PC-3 (cell line): ENCODE data around the gene GAS7. TPM values are rescaled to one million over a fixed set of nuclear protein-coding genes. Genes with fewer than 3 reads are reported as not detected.

Experiments
- ATAC-seq: fragments of 200-7000 bp; cut with Tn5 transposase; 2 replicates; pipeline ENCODE4 v1.9.1; 2020; ENCODE audit warnings: mild to moderate bottlenecking, moderate library complexity
- BruUV-seq: library from RNA; stranded (reverse); fragments of 400-500 nt; replicated peaks from 2 replicates; lab custom pipeline; 2021; lab: Mats Ljungman, UMichigan
- CTCF ChIA-PET: fragments of 300-600 bp; sonication (Branson Sonifier 250); formaldehyde crosslinking; loops from one replicate; lab custom pipeline; 2022; ENCODE audit warnings: antibody characterized with exemption; lab: Charles Lee
- POLR2A ChIA-PET: fragments of 300-600 bp; sonication (Branson Sonifier 250); formaldehyde crosslinking; loops from one replicate; lab custom pipeline; 2022; ENCODE audit warnings: antibody characterized with exemption; ENCODE audit not compliant: unreplicated experiment; lab: Charles Lee
- DNase-seq: peaks from one replicate; pipeline ENCODE4 v3.0.0-alpha.2; 2015
- H2AFZ ChIP-seq: fragments of 300-600 bp; sonication (generic); 2 replicates; pipeline ENCODE4 v1.6.0; 2016; ENCODE audit warnings: antibody characterized with exemption, low read length
- H3F3A ChIP-seq: fragments of 300-600 bp; sonication (generic); one replicate; pipeline ENCODE4 v1.6.0; 2017; ENCODE audit warnings: antibody characterized with exemption, low read length, control low read depth, mild to moderate bottlenecking; ENCODE audit not compliant: unreplicated experiment
- H3K27ac ChIP-seq: fragments of 300-600 bp; sonication (generic); 2 replicates; pipeline ENCODE4 v1.5.1; 2016; ENCODE audit warnings: mild to moderate bottlenecking, low read length
- H3K27me3 ChIP-seq: fragments of 300-600 bp; sonication (generic); 2 replicates; pipeline ENCODE4 v1.6.1; 2016; ENCODE audit warnings: low read length, mixed read lengths
- H3K36me3 ChIP-seq: fragments of 300-600 bp; sonication (generic); 2 replicates; pipeline ENCODE4 v1.6.1; 2016; ENCODE audit warnings: low read depth, mixed run types, low read length, mixed read lengths
- H3K4me1 ChIP-seq: fragments of 300-600 bp; sonication (generic); 2 replicates; pipeline ENCODE4 v1.5.1; 2016; ENCODE audit warnings: low read length; ENCODE audit not compliant: insufficient read depth
- H3K4me2 ChIP-seq: fragments of 300-600 bp; sonication (generic); 2 replicates; pipeline ENCODE4 v1.6.0; 2016; ENCODE audit warnings: low read length
- H3K4me3 ChIP-seq: fragments of 300-600 bp; sonication (generic); 2 replicates; pipeline ENCODE4 v1.5.1; 2016; ENCODE audit warnings: mild to moderate bottlenecking, low read length, mixed read lengths
- H3K79me2 ChIP-seq: fragments of 300-600 bp; sonication (generic); 2 replicates; pipeline ENCODE4 v1.6.1; 2017; ENCODE audit warnings: low read length, mixed read lengths
- H3K9ac ChIP-seq: fragments of 300-600 bp; sonication (generic); 2 replicates; pipeline ENCODE4 v1.6.0; 2016; ENCODE audit warnings: mild to moderate bottlenecking, low read length
- H3K9me2 ChIP-seq: fragments of 300-600 bp; sonication (generic); replicated peaks from 2 replicates; pipeline ENCODE4 v1.6.1; 2016; ENCODE audit warnings: mixed run types, low read length, mixed read lengths
- H3K9me3 ChIP-seq: fragments of 300-600 bp; sonication (generic); 2 replicates; pipeline ENCODE4 v1.6.1; 2016; ENCODE audit warnings: low read length, mixed read lengths
- H4K20me1 ChIP-seq: fragments of 300-600 bp; sonication (generic); 2 replicates; pipeline ENCODE4 v1.6.1; 2016; ENCODE audit warnings: low read length, mixed read lengths
- CTCF ChIP-seq: fragments of 300-600 bp; sonication (generic); conservative IDR thresholded peaks from 2 replicates; pipeline ENCODE4 v1.5.1; 2017; ENCODE audit warnings: antibody characterized with exemption, low read depth, mild to moderate bottlenecking, low read length
- EZH2 ChIP-seq: fragments of 300-600 bp; sonication (generic); IDR thresholded peaks from one replicate; pipeline ENCODE4 v1.6.1; 2017; ENCODE audit warnings: antibody characterized with exemption, mild to moderate bottlenecking, low read length; ENCODE audit not compliant: unreplicated experiment
- EZH2phosphoT487 ChIP-seq: fragments of 300-600 bp; sonication (generic); IDR thresholded peaks from 2 replicates; pipeline ENCODE4 v1.6.1; 2018; ENCODE audit warnings: mild to moderate bottlenecking, antibody characterized with exemption, low read length, borderline replicate concordance
- intact Hi-C: fragments of 100-400 bp; cut with micrococcal nuclease; formaldehyde crosslinking; loops from 2 replicates; pipeline ENCODE4 v1.9.0; 2023
- total RNA-seq: library from RNA; depleted of rRNA; stranded (reverse); fragments of >200 nt; gene quantifications from 2 replicates; pipeline ENCODE4 v1.2.3, GENCODE V29; 2014

GAS7 gene
- total RNA-seq, 1 experiment from 2014 or later, result not detected

GRCh38 chr17:9897372-9897968 is 300.9 kb downstream of the GAS7 start:
- ChIA-PET CTCF (no interaction called here), POLR2A (no interaction called here)
- no peak overlapping the region for H3K4me3 ChIP-seq
- no peak overlapping the region for H2AFZ ChIP-seq
- H3F3A ChIP-seq, result no peaks in the 10 kb centered on the region
- no peaks in the 10 kb centered on the region for H3K9me2 ChIP-seq
- H3K27me3 ChIP-seq, result no peaks in the 10 kb centered on the region
- no peak for DNase-seq
- no peak for ATAC-seq
- no peaks in the 10 kb centered on the region for H3K9me3 ChIP-seq
- peaks cover 23% of the 10 kb centered on the region; the same call in 1 of the 2 replicates for H3K4me1 ChIP-seq
- H3K79me2 ChIP-seq, result no peaks in the 10 kb centered on the region
- intact Hi-C loops, result no loop called here
- no TSS peak for BruUV-seq
- no peak overlapping the region for H3K9ac ChIP-seq
- TF ChIP-seq EZH2 (no peak), CTCF (no peak), EZH2phosphoT487 (no peak)
- H3K4me2 ChIP-seq, result no peak overlapping the region
- H3K27ac ChIP-seq, result no peak overlapping the region
- no peaks in the 10 kb centered on the region for H3K36me3 ChIP-seq
- H4K20me1 ChIP-seq, result no peaks in the 10 kb centered on the region

GRCh38 chr17:9895923-9896322 is 302.5 kb downstream of the GAS7 start:
- intact Hi-C loops, result no loop called here
- Histone ChIP-seq H3K4me3 (no peak overlapping the region), H3K9me3 (no peaks in the 10 kb centered on the region), H3K9me2 (no peaks in the 10 kb centered on the region), H3K4me1 (peaks cover 21% of the 10 kb centered on the region; the same call in 1 of the 2 replicates), H3K9ac (no peak overlapping the region), H4K20me1 (no peaks in the 10 kb centered on the region), H3K4me2 (no peak overlapping the region), H2AFZ (no peak overlapping the region), H3K27ac (no peak overlapping the region), H3F3A (no peaks in the 10 kb centered on the region), H3K27me3 (no peaks in the 10 kb centered on the region), H3K79me2 (no peaks in the 10 kb centered on the region), H3K36me3 (no peaks in the 10 kb centered on the region)
- POLR2A ChIA-PET, result no interaction called here
- TF ChIP-seq CTCF (no peak), EZH2 (no peak), EZH2phosphoT487 (no peak)
- ATAC-seq (no peak), DNase-seq (no peak)
- BruUV-seq, result no TSS peak
- CTCF ChIA-PET, result no interaction called here

- no TSS peak for BruUV-seq
- no peak overlapping the region for H3K9ac ChIP-seq
- H3F3A ChIP-seq, result no peaks in the 10 kb centered on the region
- no peaks in the 10 kb centered on the region for H3K79me2 ChIP-seq
- no peaks in the 10 kb centered on the region for H3K27me3 ChIP-seq
- H3K27ac ChIP-seq, result no peak overlapping the region
- POLR2A ChIA-PET, result no interaction called here
- no peak for ATAC-seq
- H3K9me2 ChIP-seq, result no peaks in the 10 kb centered on the region
- no peak for DNase-seq
- H4K20me1 ChIP-seq, result no peaks in the 10 kb centered on the region
- H2AFZ ChIP-seq, result no peak overlapping the region
- H3K4me1 ChIP-seq, result peaks cover 12% of the 10 kb centered on the region; the same call in 1 of the 2 replicates
- no peaks in the 10 kb centered on the region for H3K36me3 ChIP-seq
- H3K9me3 ChIP-seq, result no peaks in the 10 kb centered on the region
- CTCF ChIA-PET, result no interaction called here
- H3K4me2 ChIP-seq, result no peak overlapping the region
- TF ChIP-seq EZH2 (no peak), CTCF (no peak), EZH2phosphoT487 (no peak)
- intact Hi-C loops, result no loop called here
- H3K4me3 ChIP-seq, result no peak overlapping the region
Observed at GRCh38 chr17:9894231-9894630, 304.2 kb downstream of the GAS7 start.
